PC-9 (cell line): ENCODE results near the gene RSPRY1. TPM values are rescaled to one million over a fixed set of nuclear protein-coding genes. Genes with fewer than 3 reads are reported as not detected.
A peak's percentile ranks its signal among the peaks of the same experiment; 100 is the strongest.

Experiments used
- BruUV-seq: library from RNA; stranded (reverse); fragments of 400-500 nt; replicated peaks from 2 replicates; lab custom pipeline; 2021; lab: Mats Ljungman, UMichigan
- CTCF ChIA-PET: fragments of 300-600 bp; sonication (Branson Sonifier 250); formaldehyde crosslinking; loops from one replicate; lab custom pipeline; 2022; ENCODE audit warnings: antibody characterized with exemption; lab: Charles Lee
- POLR2A ChIA-PET: fragments of 300-600 bp; sonication (Branson Sonifier 250); formaldehyde crosslinking; loops from one replicate; lab custom pipeline; 2022; ENCODE audit warnings: antibody characterized with exemption; ENCODE audit not compliant: unreplicated experiment; lab: Charles Lee
- DNase-seq, 2 experiments: peaks; one replicate each; pipeline versions ENCODE4 v3.0.0 to v3.0.0-alpha.2; 2015 to 2022; ENCODE audit warnings: mixed read lengths in 1 of 2
- H2AFZ ChIP-seq: fragments of 200-600 bp; sonication (generic); 2 replicates; pipeline ENCODE4 v1.8.1; 2017; ENCODE audit warnings: antibody characterized with exemption
- H3F3A ChIP-seq: fragments of 200-600 bp; sonication (generic); 2 replicates; pipeline ENCODE4 v1.8.1; 2017; ENCODE audit warnings: antibody characterized with exemption, mild to moderate bottlenecking, low read depth; ENCODE audit not compliant: insufficient read depth
- H3K27ac ChIP-seq: fragments of 200-600 bp; sonication (generic); 2 replicates; pipeline ENCODE4 v1.6.1; 2016; ENCODE audit warnings: mixed run types
- H3K27me3 ChIP-seq: fragments of 200-600 bp; sonication (generic); 2 replicates; pipeline ENCODE4 v1.6.1; 2016; ENCODE audit warnings: low read depth, mixed run types; ENCODE audit not compliant: insufficient read depth
- H3K36me3 ChIP-seq: fragments of 200-600 bp; sonication (generic); 2 replicates; pipeline ENCODE4 v1.6.1; 2016; ENCODE audit warnings: low read depth, mixed run types
- H3K4me1 ChIP-seq: fragments of 200-600 bp; sonication (generic); replicated peaks from 2 replicates; pipeline ENCODE4 v1.6.1; 2016; ENCODE audit warnings: mixed run types; ENCODE audit not compliant: insufficient read depth
- H3K4me2 ChIP-seq: fragments of 200-600 bp; sonication (generic); 2 replicates; pipeline ENCODE4 v1.6.1; 2017; ENCODE audit warnings: mixed run types
- H3K4me3 ChIP-seq: fragments of 200-600 bp; sonication (generic); 2 replicates; pipeline ENCODE4 v1.6.1; 2016; ENCODE audit warnings: mixed run types
- H3K79me2 ChIP-seq: fragments of 200-600 bp; sonication (generic); 2 replicates; pipeline ENCODE4 v1.6.1; 2017; ENCODE audit warnings: low read depth, mixed run types
- H3K9me2 ChIP-seq: fragments of 200-600 bp; sonication (generic); 2 replicates; pipeline ENCODE4 v1.8.1; 2017; ENCODE audit warnings: mild to moderate bottlenecking; ENCODE audit not compliant: insufficient read depth
- H3K9me3 ChIP-seq: fragments of 200-600 bp; sonication (generic); 2 replicates; pipeline ENCODE4 v1.8.1; 2016; ENCODE audit warnings: low read depth; ENCODE audit not compliant: insufficient read depth
- H4K20me1 ChIP-seq: fragments of 200-600 bp; sonication (generic); 2 replicates; pipeline ENCODE4 v1.8.1; 2017; ENCODE audit not compliant: insufficient read depth
- CTCF ChIP-seq: fragments of 200-600 bp; sonication (generic); conservative IDR thresholded peaks from 2 replicates; pipeline ENCODE4 v1.6.1; 2017; ENCODE audit warnings: mixed run types, antibody characterized with exemption, mild to moderate bottlenecking, moderate library complexity
- EZH2 ChIP-seq: fragments of 200-600 bp; sonication (generic); IDR thresholded peaks from 2 replicates; pipeline ENCODE4 v1.8.0; 2017; ENCODE audit warnings: antibody characterized with exemption, low read depth
- intact Hi-C: fragments of 100-400 bp; cut with micrococcal nuclease; formaldehyde crosslinking; loops from one replicate; pipeline ENCODE4 v1.10.0; 2022; ENCODE audit not compliant: unreplicated experiment
- total RNA-seq: library from RNA; stranded (reverse); gene quantifications from 2 replicates; pipeline ENCODE4 v1.2.3, GENCODE V29; 2021

RSPRY1 gene
- total RNA-seq, 1 experiment from 2014 or later: 26.3 TPM

- H3K4me1 ChIP-seq: peaks cover 67% of the 10 kb centered on the region
Measured at GRCh38 chr16:57190136-57190535, 4.0 kb downstream of the RSPRY1 start.

GRCh38 chr16:57191056-57191571, 5.0 kb downstream of the RSPRY1 start:
- ChIA-PET POLR2A (no interaction called here), CTCF (interaction anchor here (0.7 kb wide), 1 partner anchor 122 kb away, joined by 3 read pairs; no protein-coding TSS in a partner anchor)
- Histone ChIP-seq H3K9me3 (no peaks in the 10 kb centered on the region), H3K79me2 (peaks cover 90% of the 10 kb centered on the region), H3K9me2 (no peaks in the 10 kb centered on the region), H3K36me3 (0 out of 2 replicates have a peak, but pooled peaks cover 1% of the 10 kb centered on the region), H3K4me2 (peak overlapping the region; percentile 46), H3F3A (peaks cover 42% of the 10 kb centered on the region), H3K4me3 (no peak overlapping the region), H3K27ac (peak overlapping the region; percentile 41), H3K4me1 (peaks cover 69% of the 10 kb centered on the region), H4K20me1 (no peaks in the 10 kb centered on the region), H2AFZ (no peak overlapping the region), H3K27me3 (no peaks in the 10 kb centered on the region)
- DNase-seq: peak in 1 of 2 experiments; percentile 76
- no TSS peak for BruUV-seq
- intact Hi-C loops: no loop called here
- no peak for TF ChIP-seq EZH2
- TF ChIP-seq CTCF: no peak

More at GRCh38 chr16:57190136-57190535, 4.0 kb downstream of the RSPRY1 start:
- Histone ChIP-seq H3K4me3 (no peak overlapping the region), H3K9me2 (no peaks in the 10 kb centered on the region), H2AFZ (no peak overlapping the region), H3K36me3 (no peaks in the 10 kb centered on the region), H3K27me3 (no peaks in the 10 kb centered on the region), H3K4me2 (no peak overlapping the region), H3K79me2 (peaks cover 88% of the 10 kb centered on the region), H3F3A (peaks cover 40% of the 10 kb centered on the region), H4K20me1 (no peaks in the 10 kb centered on the region), H3K9me3 (no peaks in the 10 kb centered on the region), H3K27ac (peak overlapping the region; percentile 41; the same call in 1 of the 2 replicates)
- intact Hi-C loops: no loop called here
- CTCF ChIA-PET: no interaction called here
- no peak for DNase-seq
- TF ChIP-seq CTCF (no peak), EZH2 (no peak)
- no TSS peak for BruUV-seq
- POLR2A ChIA-PET: interaction anchor here (0.6 kb wide), 1 partner anchor 9 kb away, joined by 4 read pairs; no protein-coding TSS in a partner anchor

GRCh38 chr16:57192146-57192545, 6.0 kb downstream of the RSPRY1 start:
- CTCF ChIA-PET: no interaction called here
- Histone ChIP-seq H3K27ac (no peak overlapping the region), H3K9me3 (no peaks in the 10 kb centered on the region)

More at GRCh38 chr16:57192146-57192545, 6.0 kb downstream of the RSPRY1 start:
- Histone ChIP-seq H3F3A (peaks cover 45% of the 10 kb centered on the region), H4K20me1 (no peaks in the 10 kb centered on the region), H3K4me2 (no peak overlapping the region), H2AFZ (no peak overlapping the region), H3K79me2 (peaks cover 91% of the 10 kb centered on the region), H3K36me3 (0 out of 2 replicates have a peak, but pooled peaks cover 5% of the 10 kb centered on the region), H3K4me1 (peaks cover 69% of the 10 kb centered on the region), H3K4me3 (no peak overlapping the region), H3K9me2 (no peaks in the 10 kb centered on the region), H3K27me3 (no peaks in the 10 kb centered on the region)
- DNase-seq: no peak
- no peak for TF ChIP-seq EZH2
- POLR2A ChIA-PET: interaction anchor here (0.6 kb wide), 1 partner anchor 97 kb away, joined by 4 read pairs; no protein-coding TSS in a partner anchor
- intact Hi-C loops: no loop called here
- BruUV-seq: no TSS peak
